Measurements from ENCODE around the gene TANC1.

- TF ChIP-seq, protein P1, sequence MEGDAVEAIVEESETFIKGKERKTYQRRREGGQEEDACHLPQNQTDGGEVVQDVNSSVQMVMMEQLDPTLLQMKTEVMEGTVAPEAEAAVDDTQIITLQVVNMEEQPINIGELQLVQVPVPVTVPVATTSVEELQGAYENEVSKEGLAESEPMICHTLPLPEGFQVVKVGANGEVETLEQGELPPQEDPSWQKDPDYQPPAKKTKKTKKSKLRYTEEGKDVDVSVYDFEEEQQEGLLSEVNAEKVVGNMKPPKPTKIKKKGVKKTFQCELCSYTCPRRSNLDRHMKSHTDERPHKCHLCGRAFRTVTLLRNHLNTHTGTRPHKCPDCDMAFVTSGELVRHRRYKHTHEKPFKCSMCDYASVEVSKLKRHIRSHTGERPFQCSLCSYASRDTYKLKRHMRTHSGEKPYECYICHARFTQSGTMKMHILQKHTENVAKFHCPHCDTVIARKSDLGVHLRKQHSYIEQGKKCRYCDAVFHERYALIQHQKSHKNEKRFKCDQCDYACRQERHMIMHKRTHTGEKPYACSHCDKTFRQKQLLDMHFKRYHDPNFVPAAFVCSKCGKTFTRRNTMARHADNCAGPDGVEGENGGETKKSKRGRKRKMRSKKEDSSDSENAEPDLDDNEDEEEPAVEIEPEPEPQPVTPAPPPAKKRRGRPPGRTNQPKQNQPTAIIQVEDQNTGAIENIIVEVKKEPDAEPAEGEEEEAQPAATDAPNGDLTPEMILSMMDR (IDR thresholded peaks at IDR 0.05) = no peak
- TF ChIP-seq POLR2A (IDR thresholded peaks at IDR 0.05) = no peak
These were observed 47.4 kb downstream of the TANC1 start for GRCh38 chr2:159015823-159016222.

Measured in vagina (tissue), 2 donors.